HepG2 (cell line): ENCODE measurements around the gene DDX17. TPM values are rescaled to one million over a fixed set of nuclear protein-coding genes. Genes with fewer than 3 reads are reported as not detected.

Experiments used
- ELF4 ChIP-seq: sonication (generic); formaldehyde crosslinking; IDR thresholded peaks from 2 replicates; pipeline ENCODE4 v1.5.0; 2020; ENCODE audit warnings: missing genetic modification reagents, mild to moderate bottlenecking, moderate library complexity, borderline replicate concordance
- FUBP1 ChIP-seq: sonication (generic); formaldehyde crosslinking; IDR thresholded peaks from 2 replicates; pipeline ENCODE4 v1.5.1; 2020; ENCODE audit warnings: missing genetic modification reagents, mild to moderate bottlenecking, borderline replicate concordance
- GRHL1 ChIP-seq: sonication (generic); formaldehyde crosslinking; conservative IDR thresholded peaks from 2 replicates; pipeline ENCODE4 v1.8.0; 2022; ENCODE audit warnings: missing genetic modification reagents
- ISL2 ChIP-seq: sonication (generic); formaldehyde crosslinking; IDR thresholded peaks from 2 replicates; pipeline ENCODE4 v1.5.0; 2020; ENCODE audit warnings: missing genetic modification reagents
- JARID2 ChIP-seq: sonication (generic); formaldehyde crosslinking; IDR thresholded peaks from 2 replicates; pipeline ENCODE4 v1.8.1; 2023; ENCODE audit warnings: missing genetic modification reagents, inconsistent platforms; ENCODE audit not compliant: insufficient replicate concordance
- PHF5A ChIP-seq: IDR thresholded peaks from one replicate; pipeline ENCODE4 v1.6.1; 2018; ENCODE audit warnings: low read depth, missing genetic modification reagents; ENCODE audit not compliant: unreplicated experiment
- POLR2A ChIP-seq, 2 experiments: IDR thresholded peaks; 2 replicates each; pipeline ENCODE4 v1.6.1; 2011; ENCODE audit warnings: low read depth in 2 of 2, low read length in 2 of 2, mild to moderate bottlenecking in 1 of 2, moderate library complexity in 1 of 2; ENCODE audit not compliant: insufficient read depth in 1 of 2
- RARG ChIP-seq: sonication (generic); formaldehyde crosslinking; IDR thresholded peaks from 2 replicates; pipeline ENCODE4 v1.4.0; 2020; ENCODE audit warnings: low read depth, mild to moderate bottlenecking, missing genetic modification reagents
- REL ChIP-seq: sonication (generic); formaldehyde crosslinking; conservative IDR thresholded peaks from 2 replicates; pipeline ENCODE4 v1.8.0; 2022; ENCODE audit warnings: mild to moderate bottlenecking, missing genetic modification reagents, moderate library complexity
- SPEN ChIP-seq: sonication (generic); formaldehyde crosslinking; IDR thresholded peaks from 2 replicates; pipeline ENCODE4 v1.5.1; 2020; ENCODE audit warnings: low read depth, mild to moderate bottlenecking, missing genetic modification reagents
- THAP9 ChIP-seq: sonication (generic); formaldehyde crosslinking; IDR thresholded peaks from 2 replicates; pipeline ENCODE4; 2020; ENCODE audit warnings: missing genetic modification reagents, mild to moderate bottlenecking, borderline replicate concordance
- TRIM22 ChIP-seq: fragments of 450-650 bp; IDR thresholded peaks from 2 replicates; pipeline ENCODE4 v1.6.1; 2017
- XBP1 ChIP-seq: sonication (generic); formaldehyde crosslinking; IDR thresholded peaks from 2 replicates; pipeline ENCODE4 v1.5.0; 2020; ENCODE audit warnings: missing genetic modification reagents
- ZKSCAN1 ChIP-seq: fragments of 150-350 bp; IDR thresholded peaks from 2 replicates; pipeline ENCODE4 v1.6.1; 2014; ENCODE audit warnings: low read length
- ZNF446 ChIP-seq: sonication (generic); formaldehyde crosslinking; IDR thresholded peaks from 2 replicates; pipeline ENCODE4 v1.5.0; 2020; ENCODE audit warnings: mild to moderate bottlenecking, missing genetic modification reagents
- ZNF562 ChIP-seq: sonication (generic); formaldehyde crosslinking; IDR thresholded peaks from 2 replicates; pipeline ENCODE4 v1.8.0; 2022; ENCODE audit warnings: missing genetic modification reagents, borderline replicate concordance
- ZNF703 ChIP-seq: sonication (generic); formaldehyde crosslinking; IDR thresholded peaks from 2 replicates; pipeline ENCODE4 v1.5.1; 2020; ENCODE audit warnings: missing genetic modification reagents, mild to moderate bottlenecking, moderate library complexity, borderline replicate concordance
- ZNF746 ChIP-seq: sonication (generic); formaldehyde crosslinking; IDR thresholded peaks from 2 replicates; pipeline ENCODE4 v1.8.0; 2022; ENCODE audit warnings: mild to moderate bottlenecking, missing genetic modification reagents
- polyA plus RNA-seq, 8 experiments: library from polyadenylated mRNA; depleted of rRNA in 3 of 8; stranded (reverse) in 7 of 8; unstranded in 1 of 8; fragments of >200 nt; fragmentation: Illumina TruSeq in 4 of 8; extraction: Trizol in 4 of 8; gene quantifications; 2 replicates each; pipeline versions ENCODE4 v1.2.1 to v1.2.3, GENCODE V29; 2011 to 2016; ENCODE audit warnings: low read depth in 4 of 8, missing spikeins in 1 of 8, mixed read lengths in 1 of 8; ENCODE audit not compliant: insufficient read depth in 1 of 8
- total RNA-seq, 5 experiments: library from RNA; depleted of rRNA; stranded (reverse); fragments of >200 nt; fragmentation: Illumina TruSeq; extraction: Trizol; gene quantifications; 2 replicates each; pipeline ENCODE4 v1.2.3, GENCODE V29; 2016; ENCODE audit warnings: low read depth in 1 of 5
- TF ChIP-seq, protein P1 (sequence below): IDR thresholded peaks from 2 replicates; pipeline ENCODE4 v1.6.1; 2016; ENCODE audit warnings: control low read depth

The DDX17 gene
- total and polyA plus RNA-seq, 2 of the 13 experiments (the other 11 are each of a cell fraction or from before 2014, with no cell fraction given), result 238 to 344 TPM

DNA sequence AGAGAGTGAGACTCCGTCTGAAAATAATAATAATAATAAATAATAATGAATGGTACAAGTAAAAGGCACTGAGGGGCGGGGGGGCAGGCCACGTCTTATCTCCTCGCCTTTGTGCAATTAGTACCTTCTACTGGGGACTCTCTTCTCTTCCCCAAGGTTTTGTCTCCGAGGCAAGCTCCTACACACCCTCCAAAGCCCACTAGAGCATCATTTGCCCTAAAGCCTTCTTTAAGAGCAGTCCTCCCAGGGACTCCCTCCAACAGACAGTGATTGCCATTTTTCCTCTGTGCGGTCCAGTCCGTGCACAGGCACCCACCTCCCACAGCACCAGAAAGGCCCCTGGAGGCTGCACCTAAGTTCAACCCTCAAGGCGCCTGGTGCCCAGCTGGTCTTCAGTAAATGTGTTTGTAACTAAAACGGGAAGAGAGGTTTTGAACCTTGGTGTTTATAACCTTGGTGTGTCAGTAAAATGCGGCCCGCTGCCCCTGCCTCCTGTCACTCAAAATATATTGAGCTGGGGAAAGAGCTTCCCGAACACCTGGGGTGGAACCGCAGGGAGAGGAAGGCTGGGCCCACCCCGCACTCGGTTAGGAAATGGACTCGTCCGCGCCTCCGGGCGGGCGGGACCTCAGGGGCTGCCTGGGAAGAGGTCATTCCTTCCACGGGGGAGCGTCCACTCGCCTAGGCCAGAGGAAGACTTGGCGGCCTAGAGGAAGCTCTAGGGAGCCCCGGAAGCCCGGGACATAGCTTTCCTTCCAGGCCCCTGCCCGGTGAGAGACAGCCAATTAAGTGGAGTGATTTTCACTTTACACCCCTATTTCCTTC lies 42.9 kb downstream of the DDX17 start (continued):
- TF ChIP-seq POLR2A (IDR thresholded peaks at IDR 0.05; ENCODE audit: insufficient read depth in 1 of 2, low read depth in 2 of 2, low read length in 2 of 2) (peak in 1 of 2 experiments; percentile 68; a peak in 2 of 4 replicates), FUBP1 (CRISPR knock-in tag) (no peak), PHF5A (CRISPR knock-in tag) (no peak), ISL2 (CRISPR knock-in tag) (peak; percentile 28; the same call in 1 of the 2 replicates), REL (no peak), GRHL1 (CRISPR knock-in tag) (no peak), ELF4 (CRISPR knock-in tag) (no peak), RARG (no peak), JARID2 (CRISPR knock-in tag) (peak; percentile 38), ZNF746 (no peak), XBP1 (no peak), THAP9 (CRISPR knock-in tag) (no peak), ZNF703 (CRISPR knock-in tag) (no peak), TRIM22 (no peak), ZKSCAN1 (no peak), ZNF446 (no peak), SPEN (peak; percentile 50; the same call in 1 of the 2 replicates), ZNF562 (CRISPR knock-in tag) (no peak)
- TF ChIP-seq, protein P1, sequence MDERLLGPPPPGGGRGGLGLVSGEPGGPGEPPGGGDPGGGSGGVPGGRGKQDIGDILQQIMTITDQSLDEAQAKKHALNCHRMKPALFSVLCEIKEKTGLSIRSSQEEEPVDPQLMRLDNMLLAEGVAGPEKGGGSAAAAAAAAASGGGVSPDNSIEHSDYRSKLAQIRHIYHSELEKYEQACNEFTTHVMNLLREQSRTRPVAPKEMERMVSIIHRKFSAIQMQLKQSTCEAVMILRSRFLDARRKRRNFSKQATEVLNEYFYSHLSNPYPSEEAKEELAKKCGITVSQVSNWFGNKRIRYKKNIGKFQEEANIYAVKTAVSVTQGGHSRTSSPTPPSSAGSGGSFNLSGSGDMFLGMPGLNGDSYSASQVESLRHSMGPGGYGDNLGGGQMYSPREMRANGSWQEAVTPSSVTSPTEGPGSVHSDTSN (CRISPR knock-in tag), result peak; percentile 89
